ENCODE results near the gene ADGRD1. TPM values are rescaled to one million over a fixed set of nuclear protein-coding genes. Genes with fewer than 3 reads are reported as not detected.

ADGRD1 gene
- total and polyA plus RNA-seq, 2 of the 8 experiments (the other 6 are each of a cell fraction or from before 2014, with no cell fraction given) = 0.36 to 0.48 TPM

DNA sequence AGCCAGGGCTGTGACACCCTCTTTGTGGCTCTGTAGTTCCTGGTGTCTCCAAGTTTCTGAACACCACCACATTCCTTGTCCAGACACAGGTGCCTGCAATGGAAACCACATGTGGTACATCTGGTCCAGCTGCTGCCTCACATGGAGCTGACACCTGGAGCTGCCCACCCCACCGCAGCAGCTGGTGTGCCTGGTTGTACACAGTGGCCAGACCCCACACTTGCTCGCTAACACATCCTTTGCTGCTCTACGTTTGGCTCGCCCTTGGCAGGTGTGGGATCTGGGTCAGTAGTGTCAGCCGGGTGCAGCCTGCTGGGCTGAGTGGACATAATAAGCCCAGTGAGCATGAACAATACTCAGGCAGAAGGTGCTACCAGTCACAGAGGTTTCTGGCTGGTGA lies 198.9 kb downstream of the ADGRD1 start:
- no peak overlapping the region; a peak in 1 of 7 replicates for H3K9ac ChIP-seq (replicated peaks in 1 of 4; ENCODE audit: extremely low read depth in 1 of 4, low read depth in 3 of 4, low read length in 3 of 4)
- FAIRE-seq (no peak), DNase-seq (ENCODE audit: low read depth in 1 of 2, low spot score in 2 of 2) (no peak)
- H3K4me1 ChIP-seq (replicated peaks in 1 of 4; ENCODE audit: control insufficient read depth in 3 of 4, insufficient read depth in 4 of 4, low read length in 3 of 4) = no peaks in the 10 kb centered on the region
- no peak overlapping the region for H2AFZ ChIP-seq (ENCODE audit: low read length)
- H3K23ac ChIP-seq (ENCODE audit: insufficient read length) = no peak overlapping the region
- no peak overlapping the region for H2BK12ac ChIP-seq (ENCODE audit: low read depth, low read length)
- no peaks in the 10 kb centered on the region for H3K9me3 ChIP-seq (ENCODE audit: insufficient read depth in 2 of 2, low read depth in 1 of 2, low read length in 1 of 2)
- H3K36me3 ChIP-seq (ENCODE audit: control insufficient read depth in 2 of 4, insufficient read depth in 4 of 4, low read length in 3 of 4) = no peaks in the 10 kb centered on the region
- no peak overlapping the region for H4K5ac ChIP-seq (ENCODE audit: insufficient read length, low read depth, low read length)
- H3K27ac ChIP-seq (ENCODE audit: low read depth, low read length) = no peak overlapping the region
- H3K56ac ChIP-seq (replicated peaks; ENCODE audit: insufficient read length, low read depth, low read length) = no peak overlapping the region
- H2BK120ac ChIP-seq (replicated peaks; ENCODE audit: low read depth, low read length) = no peak overlapping the region
- no peak overlapping the region for H2BK5ac ChIP-seq (ENCODE audit: low read depth, low read length)
- H2AK5ac ChIP-seq (ENCODE audit: low read depth, low read length) = no peak overlapping the region
- H2BK15ac ChIP-seq (ENCODE audit: low read length) = no peak overlapping the region
- CTCF ChIA-PET (ENCODE audit: partially characterized antibody) = interaction anchor here (1.1 to 5.0 kb wide), 3 partner anchors 20 to 692 kb away, joined by 4 to 25 read pairs (median 7); no protein-coding TSS in a partner anchor
- H3K27me3 ChIP-seq (replicated peaks in 1 of 4; ENCODE audit: control insufficient read depth in 3 of 4, extremely low read depth in 1 of 4, insufficient read depth in 3 of 4, low read length in 3 of 4) = no peaks in the 10 kb centered on the region
- H4K91ac ChIP-seq (replicated peaks; ENCODE audit: insufficient read length, low read length) = no peak overlapping the region
- peak overlapping the region; percentile 15; the same call in 1 of the 2 replicates for H4K8ac ChIP-seq (ENCODE audit: extremely low read depth, insufficient read depth, low read length)
- no peak overlapping the region for H3K4me2 ChIP-seq (ENCODE audit: insufficient read depth in 1 of 2, low read depth in 2 of 2, low read length in 2 of 2)
- H4K20me1 ChIP-seq (replicated peaks in 1 of 2; ENCODE audit: control insufficient read depth in 1 of 2, insufficient read depth in 2 of 2, low read length in 2 of 2) = no peaks in the 10 kb centered on the region
- no peak overlapping the region for H3K14ac ChIP-seq (ENCODE audit: insufficient read length)
- H3K23me2 ChIP-seq (ENCODE audit: low read depth, low read length) = 0 out of 2 replicates have a peak, but pooled peaks cover 2% of the 10 kb centered on the region
- WGBS, 2 experiments (ENCODE audit: extremely low coverage in 1 of 2, insufficient coverage in 1 of 2, insufficient read length in 1 of 2, insufficient replicate concordance in 2 of 2, low coverage in 1 of 2, low lambda C conversion rate in 2 of 2, missing lambda C conversion rate in 1 of 2) = 96% methylated on average over 5 of the region's 5 CpGs; no CpG with 5 or more reads in 1 of the 2 experiments
- POLR2A ChIA-PET (ENCODE audit: partially characterized antibody) = no interaction called here
- H3K79me1 ChIP-seq (ENCODE audit: low read depth, low read length) = no peaks in the 10 kb centered on the region
- no peaks in the 10 kb centered on the region for H3K79me2 ChIP-seq (ENCODE audit: control insufficient read depth in 1 of 2, insufficient read depth in 2 of 2, low read length in 2 of 2)
- H3K4me3 ChIP-seq (ENCODE audit: extremely low read depth in 1 of 4, insufficient read depth in 2 of 4, low read depth in 3 of 4, low read length in 4 of 4) = no peak overlapping the region
- no peak overlapping the region for H2BK20ac ChIP-seq (ENCODE audit: low read length)
- no peak overlapping the region for H3K4ac ChIP-seq (replicated peaks; ENCODE audit: insufficient read length, low read depth, low read length)
- H3K18ac ChIP-seq (ENCODE audit: extremely low read depth, low read length) = no peak overlapping the region
- TF ChIP-seq, protein P1, sequence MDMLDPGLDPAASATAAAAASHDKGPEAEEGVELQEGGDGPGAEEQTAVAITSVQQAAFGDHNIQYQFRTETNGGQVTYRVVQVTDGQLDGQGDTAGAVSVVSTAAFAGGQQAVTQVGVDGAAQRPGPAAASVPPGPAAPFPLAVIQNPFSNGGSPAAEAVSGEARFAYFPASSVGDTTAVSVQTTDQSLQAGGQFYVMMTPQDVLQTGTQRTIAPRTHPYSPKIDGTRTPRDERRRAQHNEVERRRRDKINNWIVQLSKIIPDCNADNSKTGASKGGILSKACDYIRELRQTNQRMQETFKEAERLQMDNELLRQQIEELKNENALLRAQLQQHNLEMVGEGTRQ (IDR thresholded peaks at IDR 0.05; ENCODE audit: low read length) = no peak

Data from H1 (cell line).